CD4-positive, CD25-positive, alpha-beta regulatory T cell (primary cell): ENCODE data around the gene TECTA. TPM values are rescaled to one million over a fixed set of nuclear protein-coding genes. Genes with fewer than 3 reads are reported as not detected.

Source experiments
- ATAC-seq, 2 donors: fragments of 150-1000 bp; cut with Tn5 transposase; one replicate each; pipeline ENCODE4 v1.10.0; 2021; ENCODE audit warnings: low read depth in 2 of 2, moderate number of reproducible peaks in 2 of 2, moderate library complexity in 1 of 2
- DNase-seq, 3 donors: peaks; one replicate each; pipeline versions ENCODE4 v3.0.0 to v3.0.0-alpha.2; 2012 to 2022; ENCODE audit warnings: mixed read lengths in 1 of 3
- H3K27ac ChIP-seq: one replicate; pipeline ENCODE4 v1.7.0; 2013; ENCODE audit warnings: mild to moderate bottlenecking, low read length; ENCODE audit not compliant: insufficient read depth, poor library complexity, severe bottlenecking
- H3K27me3 ChIP-seq: one replicate; pipeline ENCODE4 v1.7.0; 2013; ENCODE audit warnings: low read length; ENCODE audit not compliant: control insufficient read depth, insufficient read depth
- H3K36me3 ChIP-seq: one replicate; pipeline ENCODE4 v1.7.0; 2013; ENCODE audit warnings: mild to moderate bottlenecking, low read length, moderate library complexity; ENCODE audit not compliant: control insufficient read depth, insufficient read depth
- H3K4me1 ChIP-seq: 2 replicates; pipeline ENCODE4 v1.7.0; 2013; ENCODE audit warnings: mild to moderate bottlenecking, low read length; ENCODE audit not compliant: insufficient read depth, control insufficient read depth, poor library complexity, severe bottlenecking
- H3K4me3 ChIP-seq: one replicate; pipeline ENCODE4 v1.7.0; 2013; ENCODE audit warnings: low read depth, mild to moderate bottlenecking, low read length, moderate library complexity
- H3K9me3 ChIP-seq, 2 experiments: 1 replicate in 1 of 2; 2 replicates in 1 of 2; pipeline ENCODE4 v1.7.0; 2013; ENCODE audit warnings: low read length in 2 of 2, mild to moderate bottlenecking in 1 of 2, moderate library complexity in 1 of 2; ENCODE audit not compliant: control insufficient read depth in 2 of 2
- H3K27ac Mint-ChIP-seq, 3 donors: one replicate each; pipeline ENCODE4 v1.8.0; 2020 to 2022; ENCODE audit warnings: mild to moderate bottlenecking in 3 of 3, mixed read lengths in 3 of 3, moderate library complexity in 2 of 3
- H3K27me3 Mint-ChIP-seq: one replicate; pipeline ENCODE4 v1.8.0; 2022; ENCODE audit warnings: mild to moderate bottlenecking, mixed read lengths
- H3K36me3 Mint-ChIP-seq: one replicate; pipeline ENCODE4 v1.8.0; 2020; ENCODE audit warnings: mixed read lengths
- H3K4me1 Mint-ChIP-seq, 4 donors: one replicate each; pipeline ENCODE4 v1.8.0; 2020 to 2022; ENCODE audit warnings: mixed read lengths in 4 of 4, mild to moderate bottlenecking in 1 of 4
- H3K4me3 Mint-ChIP-seq, 4 donors: one replicate each; pipeline ENCODE4 v1.8.0; 2020 to 2022; ENCODE audit warnings: mild to moderate bottlenecking in 4 of 4, mixed read lengths in 4 of 4, moderate library complexity in 3 of 4
- H3K9me3 Mint-ChIP-seq, 7 donors: one replicate each; pipeline ENCODE4 v1.8.0; 2020 to 2022; ENCODE audit warnings: mixed read lengths in 7 of 7, mild to moderate bottlenecking in 3 of 7, moderate library complexity in 2 of 7
- polyA plus RNA-seq, 4 donors: library from polyadenylated mRNA; unstranded; fragments of 300-500 nt; fragmentation: Illumina TruSeq; gene quantifications; one replicate each; pipeline ENCODE4 v1.2.3, GENCODE V29; 2021
- total RNA-seq: library from RNA; stranded (reverse); gene quantifications from one replicate; pipeline ENCODE4 v1.2.3, GENCODE V29; 2022

TECTA gene
- total and polyA plus RNA-seq, 5 donors from 2014 or later: 0.30 to 0.78 TPM; not detected in 3

- no peaks in the 10 kb centered on the region for H3K36me3 Mint-ChIP-seq
- H3K4me3 ChIP-seq: no peak overlapping the region
- no peak overlapping the region for H3K4me3 Mint-ChIP-seq
- H3K27ac ChIP-seq: no peak overlapping the region
- no peak overlapping the region for H3K27ac Mint-ChIP-seq
- H3K9me3 Mint-ChIP-seq: peaks cover 0 to 2% (median 0%) of the 10 kb centered on the region in 7 donors
- ATAC-seq (no peak), DNase-seq (no peak)
- H3K27me3 ChIP-seq: no peaks in the 10 kb centered on the region
- no peaks in the 10 kb centered on the region for H3K36me3 ChIP-seq
- no peaks in the 10 kb centered on the region for H3K4me1 ChIP-seq
- no peaks in the 10 kb centered on the region for H3K27me3 Mint-ChIP-seq
- H3K4me1 Mint-ChIP-seq: no peaks in the 10 kb centered on the region
- no peaks in the 10 kb centered on the region for H3K9me3 ChIP-seq
These were observed 50.2 kb downstream of the TECTA start for GRCh38 chr11:121151207-121151688.

- DNase-seq (no peak), ATAC-seq (no peak)
- Histone ChIP-seq H3K9me3 (no peaks in the 10 kb centered on the region), H3K36me3 (no peaks in the 10 kb centered on the region), H3K27me3 (no peaks in the 10 kb centered on the region), H3K4me1 (no peaks in the 10 kb centered on the region), H3K4me3 (no peak overlapping the region), H3K27ac (no peak overlapping the region)
- H3K4me3 Mint-ChIP-seq: no peak overlapping the region
- H3K4me1 Mint-ChIP-seq: no peaks in the 10 kb centered on the region
- peaks cover 0 to 2% (median 0%) of the 10 kb centered on the region in 7 donors for H3K9me3 Mint-ChIP-seq
- no peaks in the 10 kb centered on the region for H3K36me3 Mint-ChIP-seq
- no peaks in the 10 kb centered on the region for H3K27me3 Mint-ChIP-seq
- no peak overlapping the region for H3K27ac Mint-ChIP-seq
These were observed 51.7 kb downstream of the TECTA start for GRCh38 chr11:121152764-121153163.

GRCh38 chr11:121153472-121153871, 52.4 kb downstream of the TECTA start:
- H3K27me3 Mint-ChIP-seq: no peaks in the 10 kb centered on the region
- ATAC-seq: no peak
- H3K9me3 Mint-ChIP-seq: peaks cover 0 to 2% (median 0%) of the 10 kb centered on the region in 7 donors

GRCh38 chr11:121154486-121155314, 53.7 kb downstream of the TECTA start:
- H3K4me1 ChIP-seq: no peaks in the 10 kb centered on the region
- Mint-ChIP-seq H3K4me1 (no peaks in the 10 kb centered on the region), H3K9me3 (peaks cover 0 to 2% (median 0%) of the 10 kb centered on the region in 7 donors), H3K36me3 (no peaks in the 10 kb centered on the region), H3K27ac (no peak overlapping the region), H3K4me3 (no peak overlapping the region), H3K27me3 (no peaks in the 10 kb centered on the region)
- H3K9me3 ChIP-seq: no peaks in the 10 kb centered on the region
- H3K4me3 ChIP-seq: no peak overlapping the region
- ATAC-seq: no peak
- H3K27me3 ChIP-seq: no peaks in the 10 kb centered on the region
- H3K27ac ChIP-seq: no peak overlapping the region
- DNase-seq: no peak
- H3K36me3 ChIP-seq: no peaks in the 10 kb centered on the region

More at GRCh38 chr11:121153472-121153871, 52.4 kb downstream of the TECTA start:
- H3K4me3 ChIP-seq: no peak overlapping the region
- no peaks in the 10 kb centered on the region for H3K36me3 Mint-ChIP-seq
- H3K4me3 Mint-ChIP-seq: no peak overlapping the region
- no peaks in the 10 kb centered on the region for H3K36me3 ChIP-seq
- H3K9me3 ChIP-seq: no peaks in the 10 kb centered on the region
- H3K4me1 ChIP-seq: no peaks in the 10 kb centered on the region
- no peaks in the 10 kb centered on the region for H3K27me3 ChIP-seq
- no peaks in the 10 kb centered on the region for H3K4me1 Mint-ChIP-seq
- no peak overlapping the region for H3K27ac Mint-ChIP-seq
- H3K27ac ChIP-seq: no peak overlapping the region
- DNase-seq: no peak

- Mint-ChIP-seq H3K4me3 (no peak overlapping the region), H3K9me3 (peaks cover 0 to 2% (median 0%) of the 10 kb centered on the region in 7 donors), H3K27me3 (no peaks in the 10 kb centered on the region), H3K36me3 (no peaks in the 10 kb centered on the region), H3K4me1 (no peaks in the 10 kb centered on the region), H3K27ac (no peak overlapping the region)
- H3K36me3 ChIP-seq: no peaks in the 10 kb centered on the region
- no peaks in the 10 kb centered on the region for H3K4me1 ChIP-seq
- H3K9me3 ChIP-seq: no peaks in the 10 kb centered on the region
- no peak overlapping the region for H3K27ac ChIP-seq
- ATAC-seq (no peak), DNase-seq (no peak)
- H3K27me3 ChIP-seq: no peaks in the 10 kb centered on the region
- no peak overlapping the region for H3K4me3 ChIP-seq
These were observed 56.7 kb downstream of the TECTA start for GRCh38 chr11:121157756-121158155.

GRCh38 chr11:121159741-121160140, 58.7 kb downstream of the TECTA start:
- H3K36me3 ChIP-seq: no peaks in the 10 kb centered on the region
- no peak for DNase-seq
- no peak overlapping the region for H3K4me3 ChIP-seq
- Mint-ChIP-seq H3K9me3 (peaks cover 0 to 2% (median 0%) of the 10 kb centered on the region in 7 donors), H3K27ac (no peak overlapping the region), H3K4me3 (no peak overlapping the region), H3K27me3 (no peaks in the 10 kb centered on the region), H3K36me3 (no peaks in the 10 kb centered on the region), H3K4me1 (no peaks in the 10 kb centered on the region)
- H3K9me3 ChIP-seq: no peaks in the 10 kb centered on the region
- H3K4me1 ChIP-seq: no peaks in the 10 kb centered on the region
- H3K27me3 ChIP-seq: peaks cover 2% of the 10 kb centered on the region
- H3K27ac ChIP-seq: no peak overlapping the region
- ATAC-seq: no peak

- H3K36me3 ChIP-seq: no peaks in the 10 kb centered on the region
- DNase-seq (no peak), ATAC-seq (no peak)
- peaks cover 2% of the 10 kb centered on the region for H3K27me3 ChIP-seq
- no peak overlapping the region for H3K4me3 ChIP-seq
- Mint-ChIP-seq H3K4me3 (no peak overlapping the region), H3K27ac (no peak overlapping the region), H3K4me1 (no peaks in the 10 kb centered on the region), H3K36me3 (no peaks in the 10 kb centered on the region), H3K9me3 (peaks cover 0 to 2% (median 0%) of the 10 kb centered on the region in 7 donors), H3K27me3 (no peaks in the 10 kb centered on the region)
- no peaks in the 10 kb centered on the region for H3K9me3 ChIP-seq
- H3K27ac ChIP-seq: no peak overlapping the region
- H3K4me1 ChIP-seq: no peaks in the 10 kb centered on the region
These were observed 60.4 kb downstream of the TECTA start for GRCh38 chr11:121161349-121161917.
